ENCODE data around the gene MAP3K1. TPM values are rescaled to one million over a fixed set of nuclear protein-coding genes. Genes with fewer than 3 reads are reported as not detected.

MAP3K1 gene
- total and polyA plus RNA-seq, 4 donors, result 2.4 to 15.4 (median 6.7) TPM

- no peak for TF ChIP-seq GABPA (IDR thresholded peaks at IDR 0.05 in 1 of 2, conservative IDR thresholded peaks at IDR 0.05 in 1 of 2)
- no peak for TF ChIP-seq YY1 (IDR thresholded peaks at IDR 0.05)
- TF ChIP-seq, protein P1, sequence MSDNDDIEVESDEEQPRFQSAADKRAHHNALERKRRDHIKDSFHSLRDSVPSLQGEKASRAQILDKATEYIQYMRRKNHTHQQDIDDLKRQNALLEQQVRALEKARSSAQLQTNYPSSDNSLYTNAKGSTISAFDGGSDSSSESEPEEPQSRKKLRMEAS (IDR thresholded peaks at IDR 0.05), result no peak
- TF ChIP-seq SP1 (IDR thresholded peaks at IDR 0.05), result no peak
- TF ChIP-seq TAF1 (conservative IDR thresholded peaks at IDR 0.05), result no peak
- TF ChIP-seq HNF4A (conservative IDR thresholded peaks at IDR 0.05), result no peak
- TF ChIP-seq NR2F2 (IDR thresholded peaks at IDR 0.05), result no peak
- no peak for TF ChIP-seq RXRA (IDR thresholded peaks at IDR 0.05)
- no peak for TF ChIP-seq EGR1 (IDR thresholded peaks at IDR 0.05; ENCODE audit: low read depth in 2 of 2)
- TF ChIP-seq, protein P2, sequence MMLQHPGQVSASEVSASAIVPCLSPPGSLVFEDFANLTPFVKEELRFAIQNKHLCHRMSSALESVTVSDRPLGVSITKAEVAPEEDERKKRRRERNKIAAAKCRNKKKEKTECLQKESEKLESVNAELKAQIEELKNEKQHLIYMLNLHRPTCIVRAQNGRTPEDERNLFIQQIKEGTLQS (IDR thresholded peaks at IDR 0.05), result no peak
- no peak for TF ChIP-seq HNF4G (IDR thresholded peaks at IDR 0.05)
- TF ChIP-seq FOXA2 (IDR thresholded peaks at IDR 0.05), result no peak
- TF ChIP-seq FOXA1 (IDR thresholded peaks at IDR 0.05), result no peak
- TF ChIP-seq CTCF (IDR thresholded peaks at IDR 0.05; ENCODE audit: low read depth, low read length, missing input control), result no peak
- TF ChIP-seq, protein P3, sequence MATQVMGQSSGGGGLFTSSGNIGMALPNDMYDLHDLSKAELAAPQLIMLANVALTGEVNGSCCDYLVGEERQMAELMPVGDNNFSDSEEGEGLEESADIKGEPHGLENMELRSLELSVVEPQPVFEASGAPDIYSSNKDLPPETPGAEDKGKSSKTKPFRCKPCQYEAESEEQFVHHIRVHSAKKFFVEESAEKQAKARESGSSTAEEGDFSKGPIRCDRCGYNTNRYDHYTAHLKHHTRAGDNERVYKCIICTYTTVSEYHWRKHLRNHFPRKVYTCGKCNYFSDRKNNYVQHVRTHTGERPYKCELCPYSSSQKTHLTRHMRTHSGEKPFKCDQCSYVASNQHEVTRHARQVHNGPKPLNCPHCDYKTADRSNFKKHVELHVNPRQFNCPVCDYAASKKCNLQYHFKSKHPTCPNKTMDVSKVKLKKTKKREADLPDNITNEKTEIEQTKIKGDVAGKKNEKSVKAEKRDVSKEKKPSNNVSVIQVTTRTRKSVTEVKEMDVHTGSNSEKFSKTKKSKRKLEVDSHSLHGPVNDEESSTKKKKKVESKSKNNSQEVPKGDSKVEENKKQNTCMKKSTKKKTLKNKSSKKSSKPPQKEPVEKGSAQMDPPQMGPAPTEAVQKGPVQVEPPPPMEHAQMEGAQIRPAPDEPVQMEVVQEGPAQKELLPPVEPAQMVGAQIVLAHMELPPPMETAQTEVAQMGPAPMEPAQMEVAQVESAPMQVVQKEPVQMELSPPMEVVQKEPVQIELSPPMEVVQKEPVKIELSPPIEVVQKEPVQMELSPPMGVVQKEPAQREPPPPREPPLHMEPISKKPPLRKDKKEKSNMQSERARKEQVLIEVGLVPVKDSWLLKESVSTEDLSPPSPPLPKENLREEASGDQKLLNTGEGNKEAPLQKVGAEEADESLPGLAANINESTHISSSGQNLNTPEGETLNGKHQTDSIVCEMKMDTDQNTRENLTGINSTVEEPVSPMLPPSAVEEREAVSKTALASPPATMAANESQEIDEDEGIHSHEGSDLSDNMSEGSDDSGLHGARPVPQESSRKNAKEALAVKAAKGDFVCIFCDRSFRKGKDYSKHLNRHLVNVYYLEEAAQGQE (IDR thresholded peaks at IDR 0.05), result no peak
- no peak for TF ChIP-seq JUND (IDR thresholded peaks at IDR 0.05)
- TF ChIP-seq RAD21 (IDR thresholded peaks at IDR 0.05), result no peak
- TF ChIP-seq, protein P4, sequence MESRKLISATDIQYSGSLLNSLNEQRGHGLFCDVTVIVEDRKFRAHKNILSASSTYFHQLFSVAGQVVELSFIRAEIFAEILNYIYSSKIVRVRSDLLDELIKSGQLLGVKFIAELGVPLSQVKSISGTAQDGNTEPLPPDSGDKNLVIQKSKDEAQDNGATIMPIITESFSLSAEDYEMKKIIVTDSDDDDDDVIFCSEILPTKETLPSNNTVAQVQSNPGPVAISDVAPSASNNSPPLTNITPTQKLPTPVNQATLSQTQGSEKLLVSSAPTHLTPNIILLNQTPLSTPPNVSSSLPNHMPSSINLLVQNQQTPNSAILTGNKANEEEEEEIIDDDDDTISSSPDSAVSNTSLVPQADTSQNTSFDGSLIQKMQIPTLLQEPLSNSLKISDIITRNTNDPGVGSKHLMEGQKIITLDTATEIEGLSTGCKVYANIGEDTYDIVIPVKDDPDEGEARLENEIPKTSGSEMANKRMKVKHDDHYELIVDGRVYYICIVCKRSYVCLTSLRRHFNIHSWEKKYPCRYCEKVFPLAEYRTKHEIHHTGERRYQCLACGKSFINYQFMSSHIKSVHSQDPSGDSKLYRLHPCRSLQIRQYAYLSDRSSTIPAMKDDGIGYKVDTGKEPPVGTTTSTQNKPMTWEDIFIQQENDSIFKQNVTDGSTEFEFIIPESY (IDR thresholded peaks at IDR 0.05), result no peak
- no peaks in the 10 kb centered on the region for H3K9me3 ChIP-seq (ENCODE audit: control insufficient read depth in 4 of 4, low read length in 3 of 4)
- H3K27ac ChIP-seq (ENCODE audit: low read depth in 1 of 2, low read length in 2 of 2), result no peak overlapping the region
- H3K4me3 ChIP-seq (ENCODE audit: low read depth in 1 of 3, low read length in 3 of 3), result no peak overlapping the region
- no peak overlapping the region for H3K9ac ChIP-seq (ENCODE audit: low read depth in 1 of 2, low read length in 2 of 2)
- no peaks in the 10 kb centered on the region for H3K4me1 ChIP-seq (ENCODE audit: control insufficient read depth in 4 of 4, insufficient read depth in 4 of 4, low read length in 3 of 4)
- H3K36me3 ChIP-seq (ENCODE audit: control insufficient read depth in 4 of 4, insufficient read depth in 3 of 4, low read depth in 1 of 4, low read length in 3 of 4), result no peaks in the 10 kb centered on the region
- no peak for DNase-seq (ENCODE audit: low spot score)
- WGBS, result 87% methylated on average over 3 of the region's 3 CpGs
- no peaks in the 10 kb centered on the region for H3K27me3 ChIP-seq (ENCODE audit: control insufficient read depth in 4 of 4, insufficient read depth in 4 of 4, low read length in 3 of 4)
These were observed 48.4 kb upstream of the MAP3K1 start for GRCh38 chr5:56766926-56767325.
